Keratinocyte (primary cell): Measurements from ENCODE around the gene APMAP. TPM values are rescaled to one million over a fixed set of nuclear protein-coding genes. Genes with fewer than 3 reads are reported as not detected.

Experiments
- DNase-seq: peaks from one replicate; pipeline ENCODE4 v3.0.0-alpha.2; 2011; ENCODE audit warnings: low read depth, missing footprints, low spot score
- FAIRE-seq: peaks from 2 replicates; lab custom pipeline; 2011; peaks lifted over from hg19 to GRCh38; lab: Jason Lieb, UNC
- H2AFZ ChIP-seq: 2 replicates; pipeline ENCODE4 v1.6.0; 2012; ENCODE audit warnings: low read length, control low read depth, inconsistent platforms; ENCODE audit not compliant: control insufficient read depth
- H3K27ac ChIP-seq: 2 replicates; pipeline ENCODE4 v1.5.1; 2011; ENCODE audit warnings: low read length; ENCODE audit not compliant: control insufficient read depth, insufficient read depth
- H3K27me3 ChIP-seq: 3 replicates; pipeline ENCODE4 v1.6.0; 2011; ENCODE audit warnings: low read length; ENCODE audit not compliant: control insufficient read depth, insufficient read depth; ENCODE audit errors: extremely low read depth
- H3K36me3 ChIP-seq, 2 experiments: 2 replicates in 1 of 2; 3 replicates in 1 of 2; pipeline ENCODE4 v1.5.1; 2011; ENCODE audit warnings: low read length in 2 of 2, mild to moderate bottlenecking in 1 of 2; ENCODE audit not compliant: control insufficient read depth in 2 of 2, insufficient read depth in 2 of 2; ENCODE audit errors: extremely low read depth in 1 of 2
- H3K4me1 ChIP-seq: 3 replicates; pipeline ENCODE4 v1.5.1; 2011; ENCODE audit warnings: low read length; ENCODE audit not compliant: control insufficient read depth, insufficient read depth; ENCODE audit errors: extremely low read depth
- H3K4me2 ChIP-seq: 3 replicates; pipeline ENCODE4 v1.6.0; 2011; ENCODE audit warnings: low read depth, low read length; ENCODE audit not compliant: control insufficient read depth, insufficient read depth; ENCODE audit errors: extremely low read depth
- H3K4me3 ChIP-seq, 3 experiments: fragments of 200-600 bp in 1 of 3; sonication (generic) in 1 of 3; 2 replicates in 2 of 3; 3 replicates in 1 of 3; pipeline ENCODE4 v1.5.1; 2011 to 2016; ENCODE audit warnings: low read length in 3 of 3, mild to moderate bottlenecking in 3 of 3, control low read depth in 2 of 3, inconsistent platforms in 1 of 3, low read depth in 1 of 3, mixed read lengths in 1 of 3, mixed run types in 1 of 3, moderate library complexity in 1 of 3; ENCODE audit not compliant: control insufficient read depth in 2 of 3, insufficient read depth in 2 of 3; ENCODE audit errors: extremely low read depth in 1 of 3
- H3K79me2 ChIP-seq: 2 replicates; pipeline ENCODE4 v1.6.0; 2012; ENCODE audit warnings: low read length; ENCODE audit not compliant: control insufficient read depth, insufficient read depth
- H3K9ac ChIP-seq: 3 replicates; pipeline ENCODE4 v1.6.0; 2011; ENCODE audit warnings: low read length; ENCODE audit not compliant: control insufficient read depth, insufficient read depth; ENCODE audit errors: extremely low read depth
- H3K9me1 ChIP-seq: 3 replicates; pipeline ENCODE4 v1.6.0; 2011; ENCODE audit warnings: low read length; ENCODE audit not compliant: control insufficient read depth, insufficient read depth; ENCODE audit errors: extremely low read depth
- H3K9me3 ChIP-seq: 2 replicates; pipeline ENCODE4 v1.5.1; 2012; ENCODE audit warnings: low read depth, low read length; ENCODE audit not compliant: control insufficient read depth
- H4K20me1 ChIP-seq: 3 replicates; pipeline ENCODE4 v1.6.0; 2011; ENCODE audit warnings: low read length; ENCODE audit not compliant: control insufficient read depth, insufficient read depth; ENCODE audit errors: extremely low read depth
- CTCF ChIP-seq, 3 experiments: IDR thresholded peaks in 1 of 3; conservative IDR thresholded peaks in 1 of 3; optimal IDR thresholded peaks in 1 of 3; 2 replicates in 2 of 3; 3 replicates in 1 of 3; pipeline versions ENCODE3 to v1.5.1; 2011; ENCODE audit warnings: low read length in 3 of 3, mild to moderate bottlenecking in 3 of 3, moderate library complexity in 2 of 3, control low read depth in 1 of 3, inconsistent platforms in 1 of 3; ENCODE audit not compliant: insufficient read depth in 2 of 3; ENCODE audit errors: extremely low read depth in 1 of 3
- EZH2 ChIP-seq: IDR thresholded peaks from one replicate; pipeline ENCODE4 v1.6.1; 2012; ENCODE audit warnings: inconsistent platforms, mild to moderate bottlenecking, low read length, moderate library complexity
- dilution Hi-C: fragments of 300-500 bp; cut with MboI; formaldehyde crosslinking; loops from one replicate; pipeline ENCODE4 v1.7.0; 2020; ENCODE audit warnings: low sequenced_read_pairs; ENCODE audit not compliant: extremely low pct_ligation_motif_present
- polyA plus RNA-seq, 5 experiments: library from polyadenylated mRNA; depleted of rRNA in 3 of 5; stranded (reverse) in 3 of 5; stranded (forward) in 1 of 5; unstranded in 1 of 5; fragments of >200 nt; gene quantifications; 1 replicate in 1 of 5; 2 replicates in 3 of 5; 3 replicates in 1 of 5; pipeline versions ENCODE4 v1.2.1 to v1.2.3, GENCODE V29; 2011 to 2012; ENCODE audit warnings: missing spikeins in 2 of 5, low read depth in 1 of 5, low replicate concordance in 1 of 5

The APMAP gene
- polyA plus RNA-seq, 1 donor (not counting 4 experiments of a cell fraction or from before 2014, with no cell fraction given) = 48.9 TPM

- Histone ChIP-seq H4K20me1 (no peaks in the 10 kb centered on the region), H2AFZ (no peak overlapping the region), H3K36me3 (no peaks in the 10 kb centered on the region), H3K79me2 (no peaks in the 10 kb centered on the region), H3K9me1 (no peaks in the 10 kb centered on the region), H3K9me3 (no peaks in the 10 kb centered on the region), H3K4me3 (no peak overlapping the region), H3K27ac (no peak overlapping the region), H3K9ac (no peak overlapping the region), H3K4me1 (peaks cover 14% of the 10 kb centered on the region), H3K27me3 (no peaks in the 10 kb centered on the region), H3K4me2 (no peak overlapping the region)
- TF ChIP-seq CTCF (optimal IDR thresholded peaks at IDR 0.05 in 1 of 3, IDR thresholded peaks at IDR 0.05 in 1 of 3, conservative IDR thresholded peaks at IDR 0.05 in 1 of 3; ENCODE audit: extremely low read depth in 1 of 3, insufficient read depth in 2 of 3, low read length in 3 of 3) = no peak
- TF ChIP-seq EZH2 = no peak
- no peak for FAIRE-seq
- DNase-seq = no peak
- dilution Hi-C loops = no loop called here
Observed at GRCh38 chr20:25014816-25015215, 22.3 kb upstream of the APMAP start.

- H3K36me3 ChIP-seq = no peaks in the 10 kb centered on the region
- H4K20me1 ChIP-seq = no peaks in the 10 kb centered on the region
- dilution Hi-C loops = no loop called here
- H3K27ac ChIP-seq = no peak overlapping the region
- H2AFZ ChIP-seq = no peak overlapping the region
- no peaks in the 10 kb centered on the region for H3K9me1 ChIP-seq
- TF ChIP-seq EZH2 = no peak
- no peak for TF ChIP-seq CTCF (optimal IDR thresholded peaks at IDR 0.05 in 1 of 3, IDR thresholded peaks at IDR 0.05 in 1 of 3, conservative IDR thresholded peaks at IDR 0.05 in 1 of 3; ENCODE audit: extremely low read depth in 1 of 3, insufficient read depth in 2 of 3, low read length in 3 of 3)
- H3K4me3 ChIP-seq = no peak overlapping the region
- FAIRE-seq (no peak), DNase-seq (no peak)
- H3K27me3 ChIP-seq = no peaks in the 10 kb centered on the region
- H3K9me3 ChIP-seq = no peaks in the 10 kb centered on the region
- peaks cover 14% of the 10 kb centered on the region for H3K4me1 ChIP-seq
- no peak overlapping the region for H3K9ac ChIP-seq
- no peak overlapping the region for H3K4me2 ChIP-seq
- H3K79me2 ChIP-seq = no peaks in the 10 kb centered on the region
Observed at GRCh38 chr20:25013478-25014380, 21.2 kb upstream of the APMAP start.
